GM18526 (cell line): ENCODE results near the gene TNFRSF11A.
A peak's percentile ranks its signal among the peaks of the same experiment; 100 is the strongest.

Experiments used
- POLR2A ChIP-seq: IDR thresholded peaks from 3 replicates; pipeline ENCODE4 v1.6.1; 2011; ENCODE audit not compliant: insufficient read length; ENCODE audit errors: extremely low read depth

TNFRSF11A gene

DNA sequence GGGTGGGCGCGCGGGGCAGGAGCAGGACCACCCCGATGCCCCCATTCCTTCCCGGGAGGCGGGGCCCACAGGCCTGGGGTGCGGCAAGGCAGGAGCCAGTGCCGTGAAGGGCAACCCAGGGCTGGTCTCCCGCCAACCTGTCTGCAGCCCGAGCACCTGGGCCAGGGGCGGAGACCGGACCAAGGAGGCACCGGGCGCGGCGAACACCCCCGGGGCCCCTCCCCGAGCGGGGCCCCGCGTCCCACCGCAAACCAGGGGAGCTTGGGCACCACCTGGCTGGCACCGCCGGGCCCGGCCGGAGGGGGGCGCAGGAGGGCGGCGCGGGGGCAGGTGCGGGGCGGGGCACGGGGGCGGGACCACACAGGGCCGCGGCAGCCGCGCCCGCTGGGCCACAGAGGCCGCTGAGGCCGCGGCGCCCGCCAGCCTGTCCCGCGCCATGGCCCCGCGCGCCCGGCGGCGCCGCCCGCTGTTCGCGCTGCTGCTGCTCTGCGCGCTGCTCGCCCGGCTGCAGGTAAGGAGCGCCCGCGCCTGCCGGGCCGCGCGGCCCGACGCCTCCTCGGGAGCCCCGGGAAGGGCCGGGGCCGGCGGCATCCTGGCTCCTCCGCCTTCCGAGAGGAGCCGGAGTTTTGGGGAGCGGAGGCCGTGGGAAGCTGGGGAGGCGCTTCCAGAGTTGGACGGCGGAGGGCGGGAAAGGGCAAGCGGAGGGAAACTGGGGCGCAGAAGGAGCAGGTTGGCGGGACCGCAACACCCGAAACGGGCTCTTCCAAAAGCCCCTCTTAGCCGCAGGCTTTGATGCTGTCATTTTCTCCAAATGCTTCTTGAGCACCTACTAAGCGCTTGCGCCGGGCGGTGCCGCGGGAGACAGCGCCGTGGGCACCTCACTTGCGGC is at the start of gene TNFRSF11A:
Gene TNFRSF11A (plus strand): TSS at position 394 of the 889 bp plus-strand sequence. CDS start 43 bp downstream, at position 437.
- peak; percentile 42 for TF ChIP-seq POLR2A

DNA sequence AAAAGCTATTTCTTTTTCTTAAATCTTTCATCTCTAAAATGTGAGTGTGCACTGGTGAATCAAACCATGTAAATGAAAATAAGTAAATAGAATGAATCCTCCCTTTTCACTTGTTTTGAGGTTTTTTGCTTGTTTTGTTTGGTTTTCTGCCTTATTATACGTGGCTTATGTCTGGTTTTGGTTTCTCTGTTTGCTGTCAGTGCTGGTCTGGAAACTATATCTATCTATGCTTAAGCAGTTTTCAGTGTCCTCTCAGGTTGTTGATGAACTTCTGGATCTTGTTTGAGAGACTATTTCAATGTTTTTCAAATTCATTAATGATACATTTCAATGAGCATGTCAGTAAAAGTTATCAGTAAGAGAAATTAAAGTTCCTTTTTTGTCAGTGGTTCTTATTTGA is 48.1 kb upstream of the TNFRSF11A start:
- no peak for TF ChIP-seq POLR2A

GRCh38 chr18:62279561-62279960 is 45.5 kb upstream of the TNFRSF11A start:
- TF ChIP-seq POLR2A = no peak

GRCh38 chr18:62280058-62280457 is 45.1 kb upstream of the TNFRSF11A start:
- TF ChIP-seq POLR2A = no peak

- TF ChIP-seq POLR2A = no peak
These were observed 44.3 kb upstream of the TNFRSF11A start for GRCh38 chr18:62280786-62281185.

- no peak for TF ChIP-seq POLR2A
These were observed 43.4 kb upstream of the TNFRSF11A start for GRCh38 chr18:62281684-62282083.

DNA sequence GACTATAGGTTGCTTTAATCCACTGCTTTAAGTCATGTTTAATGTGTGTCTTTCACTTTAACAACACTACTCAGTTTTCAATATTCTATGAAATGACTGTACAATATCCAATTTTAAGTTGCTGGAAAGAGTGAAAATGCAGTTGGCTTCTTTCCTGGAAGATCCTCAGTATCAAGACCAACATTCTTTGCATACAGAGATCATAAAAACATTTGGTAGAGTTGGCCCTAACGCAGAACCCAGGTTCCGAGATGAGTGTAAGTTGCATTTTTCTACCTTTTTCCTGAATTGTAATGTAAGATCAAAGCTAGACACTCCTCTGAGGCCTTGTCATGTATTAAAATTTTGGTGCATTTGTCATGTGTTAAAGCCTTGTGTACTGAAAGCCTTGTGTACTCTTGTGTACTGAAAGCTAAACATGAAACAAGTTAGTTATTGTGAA is 42.9 kb upstream of the TNFRSF11A start:
- TF ChIP-seq POLR2A = no peak

GRCh38 chr18:62284637-62285036 is 40.5 kb upstream of the TNFRSF11A start:
- no peak for TF ChIP-seq POLR2A

DNA sequence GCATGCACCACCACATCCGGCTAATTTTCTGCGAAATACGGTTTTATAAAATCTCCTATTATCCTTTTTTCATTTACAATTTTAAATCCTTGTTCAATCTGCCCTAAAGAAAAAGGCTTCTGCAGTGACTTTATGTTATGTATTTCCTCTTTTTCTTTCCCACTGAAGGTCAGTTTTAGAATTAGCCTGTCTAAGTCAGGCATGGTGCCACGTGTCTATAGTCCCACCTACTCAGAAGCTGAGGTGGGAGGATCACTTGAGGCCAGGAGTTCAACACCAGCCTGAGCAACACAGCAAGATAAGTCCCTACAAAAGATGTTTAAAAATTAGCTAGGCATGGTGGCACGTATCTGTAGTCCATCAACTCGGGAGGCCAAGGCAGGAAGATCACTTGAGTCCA is 39.8 kb upstream of the TNFRSF11A start:
- no peak for TF ChIP-seq POLR2A

- TF ChIP-seq POLR2A = no peak
These were observed 37.1 kb upstream of the TNFRSF11A start for GRCh38 chr18:62287781-62288664.

DNA sequence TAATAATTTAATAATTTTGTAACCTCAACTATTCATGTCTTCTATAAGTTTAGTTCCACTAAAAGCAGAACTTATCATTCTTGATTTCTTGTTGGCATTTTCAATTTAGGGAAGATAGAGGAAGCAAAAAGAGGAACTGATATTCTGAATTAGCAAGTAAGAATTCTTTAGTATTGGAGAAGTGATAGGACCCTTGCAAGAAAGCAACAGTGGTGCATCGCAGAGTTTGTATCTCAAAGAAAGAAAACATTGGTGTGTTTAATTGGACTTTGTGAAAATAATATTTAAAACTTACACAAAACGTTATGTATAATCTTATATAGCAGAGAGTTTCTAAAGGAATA is 36.5 kb upstream of the TNFRSF11A start:
- no peak for TF ChIP-seq POLR2A

DNA sequence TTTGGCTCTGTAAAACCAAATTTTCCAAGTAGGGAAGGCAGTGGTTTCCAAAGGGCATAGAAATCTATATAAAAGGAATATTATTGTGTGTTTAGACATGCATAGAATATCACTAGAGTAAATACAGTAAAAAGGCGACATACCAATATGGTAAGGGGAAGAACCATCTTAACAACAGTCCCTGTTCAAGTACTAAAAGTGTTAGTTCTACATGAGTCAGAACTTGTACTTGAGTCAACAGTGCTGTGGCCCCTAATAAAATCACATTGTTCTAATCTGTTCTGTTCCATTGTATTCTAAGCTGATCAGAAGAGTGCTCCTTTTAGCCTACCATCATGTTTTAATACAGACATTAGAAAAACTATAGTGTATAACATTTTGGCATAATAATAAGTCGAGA is 36.1 kb upstream of the TNFRSF11A start:
- TF ChIP-seq POLR2A = no peak

DNA sequence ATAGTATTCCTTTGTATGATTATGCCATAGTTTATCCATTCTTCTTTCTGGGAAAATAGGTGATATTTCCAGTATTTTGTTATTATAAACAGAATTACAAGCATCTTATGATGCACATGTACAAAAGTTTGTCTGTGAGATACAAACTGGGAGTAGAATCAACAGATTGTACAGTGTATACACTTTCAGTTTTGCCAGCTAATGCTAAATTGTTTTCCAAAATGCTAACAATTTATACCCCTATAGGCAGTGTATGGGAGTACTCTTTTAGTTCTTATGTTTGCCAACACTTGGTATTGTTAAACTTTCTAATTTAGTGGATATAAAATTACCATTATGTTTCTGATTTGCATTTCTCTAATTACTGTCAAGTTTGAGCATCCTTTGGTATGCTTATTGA is 31.0 kb upstream of the TNFRSF11A start:
- TF ChIP-seq POLR2A = no peak

DNA sequence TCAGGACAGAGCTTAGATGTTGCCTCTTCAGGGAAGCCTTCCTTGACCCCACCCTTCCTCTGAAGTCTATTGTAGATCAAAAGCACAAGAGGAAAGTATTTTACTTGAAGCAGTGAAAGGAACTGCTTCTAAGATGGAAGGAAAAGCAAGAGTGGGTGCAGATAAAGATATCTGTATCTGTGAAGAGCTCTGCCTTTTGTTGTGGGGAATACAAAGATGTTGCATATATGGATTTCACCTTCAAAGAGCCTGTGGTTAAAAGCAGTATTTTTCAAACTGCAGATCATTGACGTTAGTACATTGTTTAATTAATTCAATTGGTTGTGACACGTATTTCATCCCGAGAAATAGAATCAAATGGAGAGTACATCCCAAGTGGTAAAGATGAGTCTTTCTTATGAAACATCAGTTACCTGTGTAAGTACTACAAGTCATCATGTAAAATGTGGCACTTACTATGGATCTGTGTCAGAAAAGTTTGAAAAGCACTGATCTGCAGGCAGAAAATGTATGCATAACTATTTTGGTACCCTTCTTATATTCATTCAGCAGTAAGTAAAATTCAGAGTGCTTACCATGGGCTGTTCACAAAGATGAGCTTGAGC is 24.6 kb upstream of the TNFRSF11A start:
- no peak for TF ChIP-seq POLR2A

DNA sequence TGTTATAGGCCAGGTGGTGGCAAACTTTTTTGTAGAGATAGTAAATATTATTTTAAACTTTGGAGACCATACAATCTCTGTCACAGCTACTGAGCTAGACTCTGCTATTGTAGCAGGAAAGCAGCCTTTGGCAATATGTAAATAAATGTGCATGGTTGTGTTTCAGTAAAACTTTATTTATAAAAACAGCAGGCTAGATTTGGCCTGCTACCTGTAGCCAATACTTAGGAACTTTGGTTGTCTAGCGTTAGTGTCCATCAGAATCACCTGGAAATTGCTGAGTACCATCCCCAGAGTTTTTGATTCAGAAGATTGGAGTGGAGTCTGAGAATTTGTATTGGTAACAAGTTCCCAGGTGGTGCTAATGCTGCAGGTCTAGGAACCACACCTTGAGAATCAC is 23.8 kb upstream of the TNFRSF11A start:
- TF ChIP-seq POLR2A = no peak
